IPS DF 4.7 (cell line): Measurements from ENCODE around the gene EEF1G.
"Not testable (repeated sequence)": the region's sequence is repeated elsewhere in the genome, so short reads cannot be mapped to it uniquely, and the experiment has no call there.

Experiments
- DNase-seq: peaks from one replicate; pipeline ENCODE4 v3.0.0-alpha.2; 2013; ENCODE audit warnings: low spot score; ENCODE audit errors: extremely low read depth

The EEF1G gene

DNA sequence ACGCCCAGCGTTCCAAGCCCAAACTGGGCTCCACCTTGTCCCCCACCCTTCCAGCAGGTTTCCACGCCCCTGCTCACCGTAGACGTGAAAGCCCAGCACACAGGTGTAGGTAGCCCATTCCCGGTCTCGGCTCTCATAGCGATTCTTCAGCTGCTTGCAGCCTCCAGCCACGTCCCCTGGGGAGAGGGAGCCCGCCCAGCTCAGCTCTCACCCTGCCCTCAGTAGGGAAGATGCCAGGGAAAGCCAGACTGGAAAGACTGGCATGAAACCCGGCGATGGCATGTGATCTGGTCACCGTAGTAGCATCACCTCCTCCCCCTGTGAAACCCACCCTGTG, 29.3 kb upstream of the EEF1G start:
- DNase-seq = no peak

DNA sequence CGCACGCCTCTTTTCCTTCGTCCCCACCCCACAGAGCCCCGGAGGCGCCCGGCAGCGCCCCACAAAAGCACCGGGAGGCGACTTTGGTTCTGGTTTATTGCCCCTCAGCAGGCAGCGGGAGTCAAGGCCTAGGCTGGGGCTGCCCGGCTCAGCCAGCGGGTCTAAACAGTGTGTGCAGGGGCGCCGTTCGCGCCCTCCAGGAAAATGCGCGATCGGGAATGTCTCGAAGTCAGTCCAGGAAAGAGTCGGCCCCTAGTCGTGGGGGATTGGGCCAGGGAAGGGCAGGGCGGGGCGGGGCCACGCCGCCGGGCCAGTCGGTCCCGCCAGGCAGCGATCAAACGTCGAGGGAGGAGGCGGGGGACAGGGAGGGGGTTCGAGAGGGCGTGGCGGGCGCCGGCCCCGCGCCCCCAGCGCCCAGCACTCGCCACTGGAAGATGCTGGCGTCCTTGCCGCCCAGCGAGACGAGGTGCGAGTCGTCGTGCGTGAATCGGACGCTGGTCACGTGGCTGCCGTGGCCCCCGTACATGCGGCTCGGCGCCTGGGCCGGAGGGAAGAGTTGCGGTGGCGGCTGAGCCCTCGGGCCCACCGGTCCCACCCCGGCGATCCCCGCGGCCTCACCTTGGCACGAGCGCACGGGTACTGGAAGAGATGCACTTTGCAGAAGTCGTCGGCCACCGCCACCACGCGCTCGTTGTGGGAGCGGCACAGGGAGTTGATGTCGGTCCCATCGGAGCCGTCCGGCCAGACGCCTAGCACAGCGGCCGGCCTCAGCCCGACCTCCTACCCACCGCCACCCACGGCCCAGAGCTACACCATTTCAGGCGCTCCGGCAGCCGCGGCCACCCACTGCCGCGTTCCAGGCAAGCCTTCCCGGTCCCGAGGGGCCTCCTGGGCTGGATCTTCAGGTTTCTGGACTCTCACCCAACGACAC, 28.7 kb upstream of the EEF1G start:
- no peak for DNase-seq

DNA sequence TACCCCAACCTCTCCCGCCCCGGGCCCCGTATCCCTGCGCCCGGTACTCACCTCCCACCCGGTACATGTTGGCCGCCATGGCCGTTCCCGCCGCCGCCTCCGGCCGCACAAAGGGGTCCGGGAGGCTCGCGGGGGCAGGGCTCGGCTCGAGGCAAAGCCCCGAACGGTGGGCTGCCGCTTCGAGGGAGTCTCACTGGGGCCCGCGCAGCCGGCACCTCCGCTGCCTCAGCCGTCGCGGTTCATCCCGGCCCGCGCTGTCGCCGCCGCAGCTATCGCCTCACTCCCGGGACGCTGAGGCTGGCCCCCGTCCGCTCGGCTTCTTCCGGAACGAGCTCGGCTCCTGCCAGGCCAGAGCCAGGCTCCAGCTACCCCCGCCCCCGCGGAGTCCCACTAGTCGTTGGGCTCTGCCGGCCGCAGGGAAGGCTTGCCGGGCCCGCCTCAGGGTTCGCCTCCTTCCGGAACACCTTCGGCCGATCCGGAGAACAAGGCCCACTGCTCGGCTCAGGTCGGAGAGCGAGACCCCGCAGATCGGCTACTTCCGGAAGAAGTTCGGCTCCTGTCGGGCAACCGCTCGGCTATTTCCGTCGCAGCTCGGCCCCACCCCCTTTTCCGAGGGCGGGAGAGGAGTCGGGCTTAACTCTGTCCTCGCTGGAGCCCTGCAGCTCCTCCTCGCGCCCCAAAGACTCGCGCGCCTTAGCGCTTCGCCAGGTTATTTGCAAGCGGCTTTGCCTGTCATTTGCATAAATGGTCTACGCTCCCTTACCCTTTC, 27.9 kb upstream of the EEF1G start, which contains the start of gene MTA2:
Gene MTA2 (minus strand): TSS at position 494 of the 769 bp plus-strand sequence. CDS start 415 bp downstream, at position 79.
- DNase-seq = peak; percentile 89

DNA sequence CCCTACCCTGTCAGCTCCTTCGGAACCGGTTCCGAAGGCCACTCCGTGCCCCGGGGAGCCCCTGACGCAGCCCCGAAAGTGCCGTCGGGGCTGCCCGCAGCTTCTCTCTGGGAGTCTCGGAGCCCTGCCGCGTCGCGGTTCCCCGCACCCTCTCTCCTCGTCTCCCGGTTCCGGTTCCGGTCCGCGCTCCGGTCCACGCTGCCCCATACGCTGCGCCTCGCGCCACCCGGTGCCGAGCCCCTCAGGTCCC, 27.4 kb upstream of the EEF1G start:
- DNase-seq = no peak

DNA sequence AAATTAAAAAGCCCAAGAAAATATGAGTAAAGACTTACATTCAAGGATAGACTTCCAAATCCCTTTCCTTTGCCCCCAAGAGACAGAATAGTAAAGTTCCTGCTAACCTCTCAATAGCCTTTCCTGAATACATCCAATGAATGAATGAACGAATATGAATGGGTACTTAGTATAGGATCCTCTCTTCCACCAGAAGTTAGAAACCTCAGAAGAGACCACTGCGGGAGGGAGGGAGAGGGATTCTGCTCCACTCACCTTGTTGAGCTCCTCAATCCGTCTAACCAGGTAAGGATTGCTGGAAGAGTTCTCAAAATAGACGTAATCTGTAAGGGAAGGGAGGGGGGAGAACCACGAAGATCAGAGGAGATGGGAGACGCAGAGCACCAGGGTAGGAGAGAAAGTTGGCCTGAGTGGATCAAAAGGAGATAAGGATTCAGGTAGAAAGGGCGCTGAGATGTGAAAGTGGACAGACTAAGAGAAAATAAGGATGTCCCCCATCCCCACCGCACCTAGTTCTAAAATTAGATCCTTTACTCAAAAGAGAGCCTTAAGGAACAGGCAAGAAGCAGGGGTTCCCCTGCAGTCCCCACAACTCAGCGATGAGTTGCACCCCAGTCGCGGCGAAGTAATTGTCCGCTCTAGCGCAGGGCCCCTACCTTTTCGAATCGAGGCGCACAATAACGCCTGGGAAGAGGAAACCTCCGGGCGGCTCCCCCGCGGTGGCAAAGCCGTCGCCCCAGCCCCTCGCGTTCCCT, 26.9 kb upstream of the EEF1G start:
- DNase-seq = no peak

DNA sequence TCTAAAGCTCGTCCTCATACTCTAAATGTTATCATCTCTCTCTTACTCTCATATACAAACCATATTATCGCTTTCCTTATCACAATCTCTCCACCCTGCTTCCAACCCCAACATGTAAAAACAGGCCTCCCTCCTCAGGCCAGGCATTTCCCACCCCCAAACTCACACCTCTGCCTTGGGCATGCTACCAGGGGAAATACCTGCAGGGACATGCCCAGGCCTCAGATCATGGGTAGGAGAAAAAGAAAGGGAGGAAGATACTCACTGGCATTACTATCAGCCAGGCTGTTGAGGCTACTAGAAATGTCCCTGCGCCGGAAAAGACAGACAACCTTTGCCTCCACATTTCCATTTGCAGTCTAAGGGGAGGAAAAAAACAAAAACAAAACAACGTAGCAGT, 26.2 kb upstream of the EEF1G start:
- DNase-seq = no peak

DNA sequence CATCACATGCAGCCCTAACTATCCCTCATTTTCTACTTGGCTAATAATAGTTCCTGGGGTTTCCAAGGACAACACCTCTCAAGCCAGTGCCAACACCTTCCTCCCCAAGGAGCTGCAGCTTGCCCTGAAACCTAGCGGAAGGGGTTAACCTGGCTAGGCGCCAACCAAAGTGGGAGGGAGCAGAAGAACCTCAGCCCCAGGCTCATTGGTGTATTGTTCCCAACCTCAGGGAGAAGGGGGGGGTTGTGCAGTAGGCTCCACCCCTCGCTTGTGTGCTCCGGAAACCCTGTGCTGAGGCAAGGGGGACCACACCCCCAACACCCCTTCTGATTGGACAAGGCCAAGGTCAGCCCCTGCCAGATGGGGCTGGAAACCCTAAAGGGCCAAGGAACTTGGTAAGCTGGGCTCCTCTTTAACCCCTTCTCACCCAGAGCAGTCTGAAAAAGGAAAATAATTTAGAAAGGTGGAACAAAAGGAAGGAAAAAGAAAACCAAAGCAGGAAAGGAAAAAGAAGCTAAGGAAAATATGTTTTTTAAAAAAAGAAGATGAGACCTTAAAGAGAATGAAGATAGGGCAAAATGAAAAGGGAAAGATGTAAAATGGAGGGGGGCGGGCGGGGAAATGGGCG, 25.5 kb upstream of the EEF1G start:
- DNase-seq = no peak

DNA sequence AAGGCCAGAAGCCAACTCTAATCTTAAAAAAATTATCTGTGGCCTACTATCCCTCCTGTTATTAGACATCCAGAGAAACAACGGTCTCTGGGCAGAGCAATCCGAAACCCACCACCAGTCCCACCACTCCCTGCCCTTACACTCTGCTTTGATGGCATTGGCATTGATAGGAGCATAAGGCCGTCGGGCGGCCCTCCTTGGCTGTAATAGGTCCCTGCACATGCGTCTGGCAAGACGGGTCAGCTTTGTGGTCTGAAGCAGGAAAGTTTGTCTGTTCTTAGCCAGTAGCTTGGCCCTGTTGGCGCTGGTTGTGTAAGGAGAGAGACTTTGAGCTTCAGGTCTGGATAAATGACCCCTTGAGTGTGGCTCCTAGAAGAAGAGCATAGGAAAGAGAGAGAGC, 21.4 kb upstream of the EEF1G start:
- DNase-seq = no peak

DNA sequence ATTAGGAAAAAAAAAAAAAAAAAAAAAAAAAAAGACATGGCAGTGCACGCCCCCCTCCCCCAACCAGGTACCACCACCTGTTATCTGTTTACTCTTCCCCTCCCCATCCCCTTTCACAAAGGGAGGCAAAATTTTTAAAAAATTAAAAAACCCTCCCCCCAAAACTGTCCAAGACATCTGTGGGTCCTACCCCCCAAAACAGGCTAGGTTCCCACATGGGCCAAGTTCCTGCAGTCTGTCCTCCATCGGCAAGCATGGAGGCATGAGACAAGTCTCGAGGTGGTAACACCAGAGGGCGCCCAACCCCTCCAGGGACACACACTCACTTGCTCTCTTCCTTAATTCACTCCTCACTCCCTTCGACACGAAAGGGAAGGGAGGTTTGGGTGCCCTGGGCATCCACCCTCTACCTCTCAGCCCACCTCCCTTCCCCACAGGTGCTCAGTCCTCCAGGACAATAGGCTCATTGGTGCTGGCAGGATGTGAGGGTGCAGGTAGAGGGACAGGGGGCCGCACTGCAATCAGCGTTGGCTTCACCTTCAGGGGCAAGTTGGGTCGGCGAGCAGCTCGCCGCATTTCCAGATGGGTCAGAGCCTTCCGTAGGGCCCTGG, 19.8 kb upstream of the EEF1G start:
- no peak for DNase-seq

DNA sequence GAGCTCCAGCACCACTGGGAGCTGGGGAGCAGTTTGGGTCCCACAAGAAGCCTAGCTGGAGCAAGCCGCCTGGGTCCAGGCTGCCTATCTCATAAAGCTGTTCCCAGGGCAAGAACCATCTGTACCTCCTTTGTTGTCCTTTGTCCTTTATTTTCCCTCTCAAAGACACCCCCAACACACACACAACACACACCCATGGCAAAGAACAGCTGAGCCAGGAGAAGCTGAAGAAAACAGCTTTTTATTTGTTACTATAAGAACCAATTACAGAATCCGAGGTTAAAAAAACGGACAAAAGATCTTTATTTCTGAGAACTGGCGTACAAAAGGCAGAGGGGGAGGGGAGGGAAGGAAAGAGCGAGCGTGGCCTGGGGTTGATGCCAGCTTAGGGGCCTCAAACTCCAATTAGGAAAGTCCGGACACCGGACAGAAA, 19.3 kb upstream of the EEF1G start:
- no peak for DNase-seq

DNA sequence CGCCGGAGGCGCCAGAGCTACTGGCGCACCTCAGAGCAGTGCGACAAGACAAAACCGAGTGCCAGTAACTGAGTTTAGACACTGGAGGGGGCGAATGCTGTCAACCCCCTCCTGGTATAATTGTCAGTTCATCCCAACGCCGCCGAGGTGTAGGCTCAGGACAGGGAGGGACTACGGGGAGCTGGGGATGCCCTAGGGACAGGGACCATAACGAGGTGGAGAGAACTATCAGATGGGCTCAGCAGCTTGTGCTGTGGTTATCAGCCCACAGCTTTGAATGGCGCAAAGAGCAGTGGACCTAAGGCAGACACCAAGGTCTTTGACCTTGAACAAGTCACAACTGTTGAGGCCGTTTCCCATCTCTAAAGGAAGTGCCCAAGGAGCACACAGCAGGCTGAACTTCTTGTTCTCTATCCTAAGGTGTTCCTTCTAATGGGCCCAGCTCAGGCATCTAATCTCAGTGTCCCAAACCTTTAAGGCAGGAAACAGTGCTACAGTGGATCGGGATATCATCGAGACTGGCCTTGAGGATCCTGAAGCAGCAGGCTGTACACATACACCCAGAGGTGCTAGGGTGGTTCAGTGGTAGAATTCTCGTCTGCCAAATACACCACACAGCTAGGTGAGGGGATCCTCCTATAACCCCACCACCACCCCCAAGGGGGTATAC, 18.6 kb upstream of the EEF1G start:
- DNase-seq = no peak

DNA sequence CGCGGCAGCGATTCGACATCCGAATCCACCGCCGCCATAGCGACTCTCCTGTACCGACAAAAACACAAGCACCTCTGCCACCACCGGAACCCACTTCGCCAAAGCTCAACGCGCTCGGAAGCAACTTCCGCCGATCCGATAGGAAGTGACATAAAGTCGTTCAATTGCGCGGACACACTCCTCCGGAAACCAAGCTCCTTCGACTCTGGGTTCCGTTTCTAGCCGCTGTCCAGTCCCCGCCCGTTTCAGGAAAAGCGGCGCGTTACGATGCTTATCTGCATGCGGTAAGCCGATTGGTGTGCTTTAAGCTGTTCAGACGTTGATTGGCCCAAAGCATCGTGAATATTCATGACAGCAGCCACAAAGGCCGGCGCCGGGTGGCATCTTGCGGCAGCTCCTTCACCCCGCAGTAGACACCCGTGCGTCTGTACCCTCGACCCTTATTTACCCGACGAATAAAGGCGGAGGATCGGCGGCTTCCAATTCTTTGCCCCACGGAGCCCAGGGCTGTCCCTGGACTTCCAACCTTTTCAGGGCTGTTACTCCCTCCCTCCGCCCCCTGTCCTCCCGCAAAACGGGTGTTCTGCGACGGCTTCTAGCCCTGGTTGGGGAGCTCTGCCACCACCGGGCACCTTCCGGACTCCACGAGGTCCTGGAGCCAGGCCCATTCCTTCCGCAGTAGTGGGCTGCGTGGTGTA, 17.9 kb upstream of the EEF1G start, which contains the start of gene TUT1:
Gene TUT1 (minus strand): TSS at position 76 of the 698 bp plus-strand sequence. CDS start 38 bp downstream, at position 38.
- peak; percentile 95 for DNase-seq

DNA sequence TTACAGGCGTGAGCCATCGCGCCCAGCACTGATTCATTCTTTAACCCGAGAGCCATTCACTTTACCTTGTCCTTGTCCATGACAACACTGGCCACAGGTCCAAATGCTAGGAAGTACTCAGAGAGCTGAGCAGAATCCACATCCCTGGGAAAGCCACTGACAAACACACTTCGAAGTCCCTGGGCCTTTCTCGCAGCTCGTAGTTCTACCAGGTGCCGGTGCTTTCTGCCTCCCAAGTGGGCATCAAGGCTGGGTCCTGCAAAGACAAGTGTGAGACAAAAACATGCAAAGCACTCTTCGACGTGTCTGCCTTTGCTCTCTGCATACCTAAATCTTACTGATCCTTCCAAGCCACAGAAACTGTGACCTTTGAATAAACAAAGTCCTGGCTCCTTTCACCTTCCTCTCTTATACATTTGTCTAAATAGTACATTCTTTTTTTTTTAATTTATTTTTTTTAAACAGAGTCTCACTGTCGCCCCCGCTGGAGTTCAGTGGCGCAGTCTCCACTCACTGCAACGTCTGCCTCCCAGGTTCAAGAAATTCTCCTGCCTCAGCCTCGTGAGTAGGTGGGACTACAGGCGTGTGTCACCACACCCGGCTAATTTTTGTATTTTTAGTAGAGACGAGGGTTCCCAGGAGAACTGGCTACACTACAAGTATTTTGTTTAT, 15.4 kb upstream of the EEF1G start:
- DNase-seq = no peak

DNA sequence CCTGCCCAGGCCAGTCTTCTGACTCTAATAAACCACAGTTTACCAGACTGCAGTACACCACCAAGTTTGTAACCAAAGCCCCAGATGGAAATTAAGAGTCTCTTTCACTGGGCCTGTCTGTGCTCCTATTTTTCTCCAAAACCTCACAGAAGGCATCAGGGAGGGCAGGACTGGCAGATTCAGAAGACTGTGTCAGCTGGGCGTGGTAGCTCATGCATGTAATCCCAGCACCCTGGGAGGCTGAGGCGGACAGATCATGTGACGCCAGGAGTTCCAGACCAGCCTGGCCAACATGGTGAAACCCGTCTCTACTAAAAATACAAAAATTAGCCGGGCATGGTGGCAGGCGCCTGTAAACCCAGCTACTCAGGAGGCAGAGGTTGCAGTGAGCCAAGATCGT, 11.7 kb upstream of the EEF1G start:
- DNase-seq = not testable (repeated sequence)

DNA sequence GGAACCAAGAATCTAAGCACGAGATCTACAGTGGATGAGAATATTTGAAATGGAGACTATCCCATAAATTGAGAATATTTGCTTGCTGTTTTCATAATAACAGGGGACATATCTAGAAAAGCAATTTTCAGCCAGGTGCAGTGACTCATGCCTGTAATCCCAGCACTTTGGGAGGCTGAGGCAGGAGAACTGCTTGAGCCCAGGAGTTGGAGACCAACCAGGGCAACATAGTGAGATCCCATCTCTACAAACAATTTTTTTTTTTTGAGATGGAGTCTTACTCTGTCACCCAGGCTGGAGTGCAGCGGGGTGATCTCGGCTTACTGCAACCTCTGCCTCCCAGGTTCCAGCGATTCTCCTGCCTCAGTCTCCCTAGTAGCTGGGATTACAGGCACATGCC, 8.0 kb upstream of the EEF1G start:
- DNase-seq = not testable (repeated sequence)

DNA sequence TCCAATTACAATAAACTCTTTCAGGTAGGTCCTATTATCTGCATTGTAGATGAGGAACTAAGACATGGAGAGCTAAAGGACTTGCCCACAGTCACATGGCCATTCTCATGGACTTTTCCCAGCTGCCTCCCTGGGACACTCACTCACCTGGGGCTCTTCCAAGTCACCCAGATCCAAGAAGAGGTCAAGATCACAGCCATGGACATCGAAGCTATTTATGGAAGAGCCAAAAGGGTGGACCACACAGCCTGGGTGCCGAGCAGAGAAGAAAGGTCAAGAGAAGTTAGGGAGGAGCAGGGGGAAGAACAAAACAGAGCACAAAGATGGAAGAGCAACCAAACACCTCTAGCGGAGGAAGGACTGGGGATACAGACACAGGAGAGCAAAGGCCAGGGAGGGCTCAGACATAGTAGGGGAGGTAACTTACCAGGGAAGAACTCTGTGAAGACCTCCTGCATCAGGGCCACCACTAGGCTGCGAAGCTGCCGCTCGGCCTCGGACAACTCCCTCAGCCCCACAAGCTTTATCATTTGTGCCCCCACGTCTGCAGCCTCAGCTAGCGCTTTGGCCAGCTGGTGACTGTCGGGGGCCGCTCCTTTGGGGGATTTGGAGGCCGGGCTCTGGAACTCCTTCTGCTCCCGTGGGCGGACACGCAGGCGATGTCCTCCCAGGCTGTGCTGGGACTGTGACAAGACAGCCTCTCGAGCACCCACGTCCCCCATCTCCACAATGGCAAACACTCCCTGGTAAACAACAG, 7.4 kb upstream of the EEF1G start:
- DNase-seq = no peak

DNA sequence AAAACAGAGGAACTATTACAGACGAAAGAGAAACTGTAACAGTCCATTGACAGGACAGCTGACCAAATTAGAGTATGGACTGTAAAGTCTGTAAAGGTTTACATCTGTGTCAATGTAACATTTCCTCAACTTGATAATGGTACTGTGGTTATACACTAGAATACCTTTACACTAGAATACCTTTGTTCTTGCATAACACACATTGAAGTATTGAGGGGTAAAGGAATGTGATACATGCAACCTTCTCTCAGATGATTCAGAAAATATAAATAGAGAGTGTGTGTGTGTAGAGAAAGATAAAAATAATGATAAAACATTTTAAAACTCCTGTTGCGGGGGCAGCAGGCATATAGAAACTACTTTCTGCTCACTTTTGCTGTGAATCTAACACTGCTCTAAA, 5.6 kb upstream of the EEF1G start:
- DNase-seq = no peak

DNA sequence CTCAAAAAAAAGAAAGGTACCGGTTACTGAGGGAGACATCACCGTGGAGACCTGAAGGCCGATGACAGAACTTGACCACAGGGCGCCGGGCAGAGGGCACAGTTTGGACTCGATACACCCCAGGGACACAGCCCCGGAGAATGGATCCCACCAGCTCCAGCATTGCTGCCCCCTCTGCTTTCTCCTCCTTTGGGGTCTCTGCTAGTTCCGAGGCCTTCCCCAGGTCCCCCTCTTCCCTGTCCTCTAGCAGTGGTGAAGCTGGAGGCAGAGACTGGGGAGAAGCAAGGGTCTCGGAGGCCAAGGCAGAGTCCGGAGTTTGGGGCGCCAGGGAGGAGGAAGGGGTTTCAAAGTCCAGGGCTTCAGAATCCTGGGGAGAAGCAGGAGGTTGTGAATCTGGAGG, 4.8 kb upstream of the EEF1G start:
- no peak for DNase-seq
